IMR-90 (cell line): ENCODE data around the gene SLC27A1. TPM values are rescaled to one million over a fixed set of nuclear protein-coding genes. Genes with fewer than 3 reads are reported as not detected.

Experiments used
- ATAC-seq: fragments of 200-7000 bp; cut with Tn5 transposase; 2 replicates; pipeline ENCODE4 v1.9.1; 2020; ENCODE audit warnings: low read depth, mild to moderate bottlenecking, moderate library complexity
- BruUV-seq: library from RNA; stranded (reverse); fragments of 400-500 nt; replicated peaks from 2 replicates; lab custom pipeline; 2021; lab: Mats Ljungman, UMichigan
- CTCF ChIA-PET: fragments of 300-600 bp; formaldehyde crosslinking; extraction: SDS; loops from one replicate; lab custom pipeline; 2021; ENCODE audit warnings: antibody characterized with exemption; lab: Yijun Ruan, JAX
- POLR2A ChIA-PET: fragments of 300-600 bp; sonication (Branson Sonifier 250); formaldehyde crosslinking; loops from one replicate; lab custom pipeline; 2022; ENCODE audit warnings: antibody characterized with exemption; ENCODE audit not compliant: unreplicated experiment; lab: Charles Lee
- DNase-seq: peaks from one replicate; pipeline ENCODE4 v3.0.0; 2013
- H2AFZ ChIP-seq: replicated peaks from 2 replicates; pipeline ENCODE3; 2013; ENCODE audit warnings: low read length, mild to moderate bottlenecking; ENCODE audit not compliant: poor library complexity
- H2AK5ac ChIP-seq: 2 replicates; pipeline ENCODE4 v1.6.1; 2013; ENCODE audit warnings: low read depth, low read length, inconsistent platforms
- H2AK9ac ChIP-seq: replicated peaks from 2 replicates; pipeline ENCODE3; 2013; ENCODE audit warnings: mild to moderate bottlenecking, low read depth, low read length, moderate library complexity; ENCODE audit not compliant: poor library complexity
- H2BK120ac ChIP-seq: 2 replicates; pipeline ENCODE4 v1.6.1; 2013; ENCODE audit warnings: low read depth, low read length, inconsistent platforms
- H2BK15ac ChIP-seq: 3 replicates; pipeline ENCODE4 v1.6.1; 2013; ENCODE audit warnings: low read depth, low read length, inconsistent platforms
- H2BK20ac ChIP-seq: 2 replicates; pipeline ENCODE4 v1.6.1; 2013; ENCODE audit warnings: low read depth, mild to moderate bottlenecking, inconsistent platforms, low read length, moderate library complexity
- H2BK5ac ChIP-seq: 2 replicates; pipeline ENCODE4 v1.6.1; 2013; ENCODE audit warnings: mild to moderate bottlenecking, low read depth, low read length, inconsistent platforms; ENCODE audit not compliant: poor library complexity, severe bottlenecking
- H3K14ac ChIP-seq: replicated peaks from 2 replicates; pipeline ENCODE4 v1.6.1; 2013; ENCODE audit warnings: low read depth, low read length, inconsistent platforms
- H3K18ac ChIP-seq: 2 replicates; pipeline ENCODE4 v1.6.1; 2013; ENCODE audit warnings: low read depth, low read length, control low read depth
- H3K23ac ChIP-seq: 2 replicates; pipeline ENCODE4 v1.6.1; 2013; ENCODE audit warnings: low read depth, low read length, inconsistent platforms
- H3K27ac ChIP-seq: 2 replicates; pipeline ENCODE4 v1.5.1; 2013; ENCODE audit warnings: mild to moderate bottlenecking, control low read depth, low read length; ENCODE audit not compliant: insufficient read depth
- H3K27me3 ChIP-seq: 2 replicates; pipeline ENCODE4 v1.6.1; 2013; ENCODE audit warnings: low read length; ENCODE audit not compliant: control insufficient read depth, insufficient read depth
- H3K36me3 ChIP-seq: 2 replicates; pipeline ENCODE4 v1.6.1; 2013; ENCODE audit warnings: low read length, mixed read lengths; ENCODE audit not compliant: control insufficient read depth, insufficient read depth
- H3K4ac ChIP-seq: 2 replicates; pipeline ENCODE4 v1.6.1; 2013; ENCODE audit warnings: low read depth, low read length, inconsistent platforms
- H3K4me1 ChIP-seq: 2 replicates; pipeline ENCODE4 v1.6.1; 2013; ENCODE audit warnings: low read length, mixed read lengths; ENCODE audit not compliant: control insufficient read depth, insufficient read depth
- H3K4me2 ChIP-seq: 2 replicates; pipeline ENCODE4 v1.6.1; 2013; ENCODE audit warnings: low read depth, mild to moderate bottlenecking, control low read depth, low read length, moderate library complexity
- H3K4me3 ChIP-seq: 2 replicates; pipeline ENCODE4 v1.5.1; 2013; ENCODE audit warnings: low read depth, mild to moderate bottlenecking, control low read depth, low read length, moderate library complexity; ENCODE audit not compliant: insufficient read depth
- H3K56ac ChIP-seq: 2 replicates; pipeline ENCODE4 v1.6.1; 2013; ENCODE audit warnings: low read length, inconsistent platforms; ENCODE audit not compliant: insufficient read depth; ENCODE audit errors: extremely low read depth
- H3K79me1 ChIP-seq, 2 experiments: 2 replicates each; pipeline ENCODE4 v1.6.1; 2013; ENCODE audit warnings: low read length in 2 of 2, inconsistent platforms in 1 of 2, low read depth in 1 of 2
- H3K9ac ChIP-seq: 2 replicates; pipeline ENCODE4 v1.6.1; 2013; ENCODE audit warnings: low read depth, low read length, control low read depth
- H3K9me1 ChIP-seq: 2 replicates; pipeline ENCODE4 v1.6.1; 2013; ENCODE audit warnings: low read length, inconsistent platforms; ENCODE audit not compliant: insufficient read depth
- H3K9me3 ChIP-seq: 2 replicates; pipeline ENCODE4 v1.6.1; 2013; ENCODE audit warnings: low read length; ENCODE audit not compliant: control insufficient read depth, insufficient read depth
- H4K20me1 ChIP-seq: 2 replicates; pipeline ENCODE4 v1.6.1; 2013; ENCODE audit warnings: low read length, inconsistent platforms; ENCODE audit not compliant: insufficient read depth
- H4K5ac ChIP-seq: 2 replicates; pipeline ENCODE4 v1.6.1; 2013; ENCODE audit warnings: mild to moderate bottlenecking, low read depth, low read length, control low read depth
- H4K8ac ChIP-seq, 2 experiments: 2 replicates each; pipeline ENCODE4 v1.6.1; 2013; ENCODE audit warnings: low read depth in 2 of 2, low read length in 2 of 2, control low read depth in 1 of 2, inconsistent platforms in 1 of 2
- H4K91ac ChIP-seq: 2 replicates; pipeline ENCODE4 v1.6.1; 2013; ENCODE audit warnings: low read depth, low read length, inconsistent platforms; ENCODE audit not compliant: insufficient read depth
- BHLHE40 ChIP-seq: fragments of 150-350 bp; IDR thresholded peaks from 2 replicates; pipeline ENCODE4 v1.6.1; 2016; ENCODE audit warnings: mild to moderate bottlenecking, low read depth, low read length
- CEBPB ChIP-seq: IDR thresholded peaks from 2 replicates; pipeline ENCODE4 v1.6.1; 2012; ENCODE audit warnings: low read depth, low read length, improper control_type of control experiment
- CTCF ChIP-seq: conservative IDR thresholded peaks from 2 replicates; pipeline ENCODE4 v1.5.1; 2012; ENCODE audit warnings: mild to moderate bottlenecking, low read depth, low read length, improper control_type of control experiment
- FOS ChIP-seq: fragments of 150-350 bp; IDR thresholded peaks from 2 replicates; pipeline ENCODE4 v1.6.1; 2016; ENCODE audit warnings: low read depth, low read length
- RAD21 ChIP-seq: IDR thresholded peaks from 2 replicates; pipeline ENCODE4 v1.6.1; 2012; ENCODE audit warnings: low read length, improper control_type of control experiment
- SMC3 ChIP-seq: fragments of 150-350 bp; IDR thresholded peaks from 2 replicates; pipeline ENCODE4 v1.6.1; 2016; ENCODE audit warnings: low read depth, mild to moderate bottlenecking, antibody characterized with exemption, low read length, moderate library complexity
- WGBS, 2 experiments: methylation state at CpG; one replicate each; pipeline versions ENCODE4 v1.1.5 to v1.1.7; 2013; ENCODE audit warnings: missing lambda C conversion rate in 2 of 2; ENCODE audit not compliant: insufficient read length in 1 of 2; ENCODE audit errors: extremely low coverage in 2 of 2; 5-methylcytosine and 5-hydroxymethylcytosine counted together
- dilution Hi-C: fragments of 300-500 bp; cut with HindIII; formaldehyde crosslinking; loops from one replicate; pipeline ENCODE4 v1.14.3; 2018; ENCODE audit warnings: low sequenced_read_pairs; ENCODE audit not compliant: unreplicated experiment
- in situ Hi-C: fragments of 300-500 bp; cut with MboI; formaldehyde crosslinking; loops from 3 replicates; pipeline ENCODE4 v1.14.3; 2019; ENCODE audit warnings: low sequenced_read_pairs, inconsistent platforms, mixed read lengths
- intact Hi-C: fragments of 100-400 bp; cut with micrococcal nuclease; formaldehyde crosslinking; loops from 2 replicates; pipeline ENCODE4 v1.10.0; 2022
- polyA plus RNA-seq, 3 experiments: library from polyadenylated mRNA; depleted of rRNA; stranded (reverse); fragments of >200 nt; gene quantifications; 2 replicates each; pipeline ENCODE4 v1.2.3, GENCODE V29; 2012; ENCODE audit warnings: low replicate concordance in 1 of 3
- total RNA-seq: library from RNA; depleted of rRNA; stranded (reverse); fragments of >200 nt; gene quantifications from 2 replicates; pipeline ENCODE4 v1.2.3, GENCODE V29; 2012

The SLC27A1 gene
- total and polyA plus RNA-seq, 2 of the 4 experiments (the other 2 are of a cell fraction), result 4.8 to 12.9 TPM

GRCh38 chr19:17441241-17442021 lies 28.9 kb upstream of the SLC27A1 start:
- ATAC-seq (peak; percentile 44), DNase-seq (no peak)
- no CpG with 5 or more reads among the region's 8 CpGs for WGBS, 2 experiments
- TF ChIP-seq BHLHE40, result no peak
- no peak for TF ChIP-seq FOS
- TF ChIP-seq CEBPB, result no peak
- TF ChIP-seq CTCF, result peak; percentile 42
- peak; percentile 35; the same call in 1 of the 2 replicates for TF ChIP-seq SMC3
- peak; percentile 52 for TF ChIP-seq RAD21
- dilution Hi-C loops (no loop called here), intact Hi-C loops (no loop called here), in situ Hi-C loops (no loop called here)
- H3K4me1 ChIP-seq, result no peaks in the 10 kb centered on the region
- H2BK5ac ChIP-seq, result no peak overlapping the region
- POLR2A ChIA-PET, result no interaction called here
- H3K79me1 ChIP-seq, result no peaks in the 10 kb centered on the region
- BruUV-seq, result no TSS peak
- H3K9me3 ChIP-seq, result no peaks in the 10 kb centered on the region
- H3K9ac ChIP-seq, result no peak overlapping the region
- no peak overlapping the region for H3K14ac ChIP-seq
- CTCF ChIA-PET, result interaction anchor here (0.5 to 0.9 kb wide), 3 partner anchors 20 to 988 kb away, joined by 3 to 4 read pairs (median 3); no protein-coding TSS in a partner anchor
- H2BK120ac ChIP-seq, result no peak overlapping the region
- no peak overlapping the region for H3K4me3 ChIP-seq
- no peaks in the 10 kb centered on the region for H4K20me1 ChIP-seq
- H2BK20ac ChIP-seq, result no peak overlapping the region
- no peaks in the 10 kb centered on the region for H3K36me3 ChIP-seq
- H3K56ac ChIP-seq, result no peak overlapping the region
- no peak overlapping the region for H2BK15ac ChIP-seq
- no peak overlapping the region for H3K4me2 ChIP-seq
- H3K23ac ChIP-seq, result no peak overlapping the region
- H4K91ac ChIP-seq, result no peak overlapping the region
- H3K27ac ChIP-seq, result no peak overlapping the region
- no peak overlapping the region for H2AFZ ChIP-seq
- no peak overlapping the region for H2AK5ac ChIP-seq
- H3K4ac ChIP-seq, result no peak overlapping the region
- H3K18ac ChIP-seq, result no peak overlapping the region
- no peaks in the 10 kb centered on the region for H3K9me1 ChIP-seq
- no peak overlapping the region for H4K8ac ChIP-seq
- H4K5ac ChIP-seq, result no peak overlapping the region
- H3K27me3 ChIP-seq, result peaks cover 2% of the 10 kb centered on the region
- peak overlapping the region; percentile 65 for H2AK9ac ChIP-seq
